Large intestine (tissue), 3 donors: ENCODE results near the gene HSPA12A. TPM values are rescaled to one million over a fixed set of nuclear protein-coding genes. Genes with fewer than 3 reads are reported as not detected.

Experiments used
- DNase-seq, 2 donors: peaks; one replicate each; pipeline versions ENCODE4 v3.0.0 to v3.0.0-alpha.2; 2013
- H3K27ac ChIP-seq: one replicate; pipeline ENCODE4 v1.5.1; 2013; ENCODE audit warnings: low read length
- H3K27me3 ChIP-seq: 2 replicates; pipeline ENCODE4 v1.6.1; 2013; ENCODE audit warnings: low read length; ENCODE audit not compliant: control insufficient read depth, insufficient read depth
- H3K36me3 ChIP-seq: 2 replicates; pipeline ENCODE4 v1.6.1; 2013; ENCODE audit warnings: low read length; ENCODE audit not compliant: control insufficient read depth, insufficient read depth
- H3K4me1 ChIP-seq: one replicate; pipeline ENCODE4 v1.6.1; 2013; ENCODE audit warnings: low read length; ENCODE audit not compliant: control insufficient read depth, insufficient read depth
- H3K4me3 ChIP-seq: one replicate; pipeline ENCODE4 v1.5.1; 2013; ENCODE audit warnings: low read length
- H3K9me3 ChIP-seq: one replicate; pipeline ENCODE4 v1.6.1; 2013; ENCODE audit warnings: mild to moderate bottlenecking, low read depth, low read length, moderate library complexity; ENCODE audit not compliant: control insufficient read depth
- WGBS: methylation state at CpG from one replicate; pipeline ENCODE4 v1.1.5; 2013; ENCODE audit warnings: low lambda C conversion rate; ENCODE audit not compliant: insufficient coverage; 5-methylcytosine and 5-hydroxymethylcytosine counted together
- polyA plus RNA-seq: library from polyadenylated mRNA; unstranded; fragments of 120-200 nt; gene quantifications from one replicate; pipeline ENCODE4 v1.2.1, GENCODE V29; 2013

Gene HSPA12A
- polyA plus RNA-seq, 1 donor = 9.2 TPM

DNA sequence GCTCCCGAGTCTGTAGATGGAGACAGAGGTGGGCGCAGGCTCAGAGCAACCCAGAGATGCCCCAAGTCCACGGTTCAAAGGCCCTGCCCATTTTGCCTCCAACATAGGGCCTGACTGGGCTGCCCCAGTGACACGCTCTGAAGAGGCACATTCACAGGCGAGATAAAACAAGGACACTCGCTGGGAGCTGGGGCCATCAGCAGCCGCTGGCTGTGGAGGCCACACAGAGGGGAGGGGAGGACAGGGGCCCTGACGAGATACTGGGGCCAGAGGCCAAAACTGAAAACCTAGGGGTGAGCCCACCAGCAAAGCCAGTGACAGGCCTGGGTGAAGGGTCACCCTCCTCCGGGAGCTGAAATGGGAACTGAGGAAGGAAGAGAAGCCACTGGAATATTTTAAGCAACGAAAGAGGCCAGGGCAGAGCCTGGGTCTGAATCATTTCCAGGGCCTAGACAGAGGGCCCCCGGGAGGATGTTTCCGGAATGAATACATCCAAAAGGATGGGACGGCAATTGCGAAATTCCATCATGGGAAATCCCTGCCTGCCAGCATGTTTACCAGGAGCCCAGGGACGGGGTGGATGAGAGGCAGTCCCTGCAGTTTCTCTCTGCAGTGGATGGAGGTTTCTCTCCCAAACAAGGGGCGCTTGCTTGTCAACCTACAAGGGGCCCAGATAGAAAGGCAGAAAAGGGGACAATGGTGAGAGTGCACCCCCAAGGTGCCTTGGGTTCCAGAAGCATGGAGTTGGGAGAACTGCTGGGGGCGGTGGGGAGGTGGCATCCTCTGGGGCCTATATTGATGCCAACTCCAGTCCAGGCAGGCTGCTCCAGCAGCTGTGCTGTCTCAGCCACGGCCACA is 29.0 kb upstream of the HSPA12A start:
- H3K4me3 ChIP-seq = no peak overlapping the region
- no CpG with 5 or more reads among the region's 18 CpGs for WGBS
- no peak overlapping the region for H3K27ac ChIP-seq
- H3K27me3 ChIP-seq = no peaks in the 10 kb centered on the region
- H3K9me3 ChIP-seq = no peaks in the 10 kb centered on the region
- peak in 1 of 2 donors; percentile 20 for DNase-seq
- no peaks in the 10 kb centered on the region for H3K36me3 ChIP-seq
- peaks cover 17% of the 10 kb centered on the region for H3K4me1 ChIP-seq

DNA sequence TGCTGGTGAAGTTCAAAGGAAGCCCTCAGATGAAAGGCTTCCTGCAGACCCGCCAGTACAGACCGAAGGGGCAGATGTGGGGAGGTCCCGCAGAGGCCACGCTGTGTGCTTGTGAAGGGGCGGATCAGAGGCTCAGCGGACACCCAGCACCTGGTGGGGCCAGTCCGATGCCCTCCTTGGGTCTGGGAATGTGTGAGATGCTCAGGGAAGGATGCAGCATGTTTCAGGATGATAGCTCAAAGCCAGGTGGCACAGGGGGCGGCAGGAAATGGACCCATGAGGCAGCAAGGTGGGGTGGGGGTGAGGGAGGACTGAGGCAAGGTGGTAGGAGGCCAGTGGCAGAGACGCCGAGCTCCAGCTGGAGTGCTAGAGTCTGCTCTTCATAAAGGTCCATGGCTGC is 27.9 kb upstream of the HSPA12A start:
- Histone ChIP-seq H3K27ac (no peak overlapping the region), H3K4me3 (no peak overlapping the region), H3K36me3 (no peaks in the 10 kb centered on the region), H3K9me3 (no peaks in the 10 kb centered on the region), H3K4me1 (peaks cover 22% of the 10 kb centered on the region), H3K27me3 (no peaks in the 10 kb centered on the region)
- no peak for DNase-seq
- WGBS = no CpG with 5 or more reads among the region's 10 CpGs

DNA sequence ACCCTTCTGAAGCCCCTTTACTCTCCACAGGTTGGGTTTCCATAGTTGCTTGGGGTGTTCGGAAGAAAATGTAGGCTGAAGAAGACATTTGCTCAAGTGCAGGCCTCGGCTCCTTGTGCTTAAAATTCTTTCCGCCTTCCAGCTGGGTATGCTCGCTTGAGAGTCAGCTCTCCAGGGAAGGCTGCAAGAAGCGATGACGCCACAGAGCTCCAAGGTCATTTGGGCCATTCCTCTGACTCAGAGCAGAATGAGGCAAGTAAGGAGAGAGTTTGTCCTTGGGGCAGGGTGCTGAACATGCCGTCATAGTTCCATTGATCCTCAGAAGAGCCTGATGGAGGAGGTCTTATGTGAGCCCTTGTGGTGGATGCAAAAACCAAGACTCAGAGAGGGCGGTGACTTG is 27.4 kb upstream of the HSPA12A start:
- Histone ChIP-seq H3K4me3 (no peak overlapping the region), H3K4me1 (peaks cover 22% of the 10 kb centered on the region), H3K27me3 (no peaks in the 10 kb centered on the region), H3K36me3 (no peaks in the 10 kb centered on the region), H3K27ac (no peak overlapping the region), H3K9me3 (no peaks in the 10 kb centered on the region)
- 90% methylated on average over 2 of the region's 8 CpGs for WGBS
- DNase-seq = no peak

GRCh38 chr10:116769368-116769767 is 27.0 kb upstream of the HSPA12A start:
- peaks cover 22% of the 10 kb centered on the region for H3K4me1 ChIP-seq
- H3K36me3 ChIP-seq = no peaks in the 10 kb centered on the region
- H3K4me3 ChIP-seq = no peak overlapping the region
- H3K27me3 ChIP-seq = no peaks in the 10 kb centered on the region
- no peak overlapping the region for H3K27ac ChIP-seq
- no peaks in the 10 kb centered on the region for H3K9me3 ChIP-seq
- DNase-seq = no peak
- WGBS = 87% methylated on average over 3 of the region's 7 CpGs

GRCh38 chr10:116768786-116769185 is 26.4 kb upstream of the HSPA12A start:
- DNase-seq = no peak
- no peaks in the 10 kb centered on the region for H3K9me3 ChIP-seq
- H3K27ac ChIP-seq = no peak overlapping the region
- no peaks in the 10 kb centered on the region for H3K36me3 ChIP-seq
- no CpG with 5 or more reads among the region's 4 CpGs for WGBS
- H3K4me3 ChIP-seq = no peak overlapping the region
- H3K4me1 ChIP-seq = peaks cover 22% of the 10 kb centered on the region
- H3K27me3 ChIP-seq = no peaks in the 10 kb centered on the region

- Histone ChIP-seq H3K27ac (no peak overlapping the region), H3K9me3 (no peaks in the 10 kb centered on the region), H3K27me3 (no peaks in the 10 kb centered on the region), H3K4me1 (peaks cover 22% of the 10 kb centered on the region), H3K4me3 (no peak overlapping the region), H3K36me3 (no peaks in the 10 kb centered on the region)
- DNase-seq = peak; percentile 41 to 47
- 40% methylated on average over 1 of the region's 13 CpGs for WGBS
Observed at GRCh38 chr10:116766837-116767634, 24.7 kb upstream of the HSPA12A start.

DNA sequence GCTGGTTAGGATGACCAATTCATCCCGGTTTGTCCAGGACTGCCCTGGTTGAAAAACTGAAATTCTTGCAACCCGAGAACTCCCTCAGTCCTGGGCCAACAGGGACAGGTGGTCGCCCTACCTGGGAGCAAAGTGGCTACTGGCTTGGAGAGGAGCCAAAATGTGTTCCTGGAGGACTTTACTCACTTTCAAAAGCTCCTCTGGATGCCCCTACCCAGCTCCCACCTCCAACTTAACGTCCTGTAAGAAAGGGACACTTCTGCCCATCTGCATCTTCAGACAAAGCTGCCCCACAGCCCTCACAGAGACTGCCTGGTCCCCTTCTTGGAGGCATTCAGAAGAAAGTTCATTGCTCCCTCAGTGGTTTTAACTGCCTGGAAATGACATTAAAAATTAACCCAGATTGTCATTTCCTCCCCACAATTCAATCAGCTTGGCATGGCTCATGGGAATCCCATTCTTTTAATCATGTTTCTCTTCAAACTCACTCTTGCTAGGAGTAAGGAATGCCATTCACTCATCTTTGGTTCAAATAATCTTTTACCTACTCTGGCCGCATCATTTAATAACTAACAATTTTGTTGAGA is 24.0 kb upstream of the HSPA12A start:
- WGBS = no CpG with 5 or more reads among the region's 5 CpGs
- Histone ChIP-seq H3K9me3 (no peaks in the 10 kb centered on the region), H3K27me3 (no peaks in the 10 kb centered on the region), H3K27ac (no peak overlapping the region), H3K4me3 (no peak overlapping the region), H3K4me1 (peaks cover 21% of the 10 kb centered on the region), H3K36me3 (no peaks in the 10 kb centered on the region)
- DNase-seq = peak in 1 of 2 donors; percentile 45

DNA sequence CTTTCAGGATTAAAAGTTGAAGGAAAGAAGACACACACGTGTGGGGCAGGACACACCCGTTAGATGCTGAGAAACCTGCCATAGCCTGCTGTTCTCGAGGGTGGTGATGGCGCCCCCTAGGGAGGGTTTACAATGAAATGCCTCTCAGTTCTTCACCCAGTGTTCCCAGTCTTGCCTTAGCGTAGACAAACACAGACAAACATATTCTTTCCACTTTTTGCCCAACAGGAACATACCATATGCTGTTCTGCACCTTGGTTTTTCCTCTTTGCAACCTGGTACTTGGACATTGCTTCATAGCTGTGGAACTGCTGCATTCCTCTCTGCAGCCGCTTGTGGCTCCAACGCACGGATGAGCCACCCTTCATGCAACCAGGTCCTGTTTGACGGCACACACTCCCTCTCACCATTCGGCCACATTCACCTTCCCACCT is 23.3 kb upstream of the HSPA12A start:
- H3K4me3 ChIP-seq = no peak overlapping the region
- no peak for DNase-seq
- no peak overlapping the region for H3K27ac ChIP-seq
- H3K36me3 ChIP-seq = no peaks in the 10 kb centered on the region
- 90% methylated on average over 2 of the region's 10 CpGs for WGBS
- H3K9me3 ChIP-seq = no peaks in the 10 kb centered on the region
- peaks cover 18% of the 10 kb centered on the region for H3K4me1 ChIP-seq
- no peaks in the 10 kb centered on the region for H3K27me3 ChIP-seq

- no peaks in the 10 kb centered on the region for H3K36me3 ChIP-seq
- no peaks in the 10 kb centered on the region for H3K27me3 ChIP-seq
- H3K9me3 ChIP-seq = no peaks in the 10 kb centered on the region
Observed at GRCh38 chr10:116764979-116765378, 22.6 kb upstream of the HSPA12A start.

GRCh38 chr10:116763440-116763839 is 21.1 kb upstream of the HSPA12A start:
- Histone ChIP-seq H3K27me3 (no peaks in the 10 kb centered on the region), H3K4me3 (no peak overlapping the region), H3K9me3 (no peaks in the 10 kb centered on the region), H3K27ac (no peak overlapping the region), H3K4me1 (peaks cover 18% of the 10 kb centered on the region), H3K36me3 (no peaks in the 10 kb centered on the region)
- DNase-seq = no peak
- no CpG with 5 or more reads among the region's 2 CpGs for WGBS

More at GRCh38 chr10:116764979-116765378, 22.6 kb upstream of the HSPA12A start:
- no peak for DNase-seq
- Histone ChIP-seq H3K27ac (no peak overlapping the region), H3K4me3 (no peak overlapping the region), H3K4me1 (peaks cover 18% of the 10 kb centered on the region)
